GM23338 (cell line): Measurements from ENCODE around the gene CMBL. TPM values are rescaled to one million over a fixed set of nuclear protein-coding genes. Genes with fewer than 3 reads are reported as not detected.

Experiments used
- ATAC-seq: fragments of 200-7000 bp; cut with Tn5 transposase; 3 replicates; pipeline ENCODE4 v1.9.1; 2020
- DNase-seq: peaks from one replicate; pipeline ENCODE4 v3.0.0-alpha.2; 2015; ENCODE audit warnings: low spot score
- H2AFZ ChIP-seq: fragments of 200-600 bp; sonication (generic); 2 replicates; pipeline ENCODE4 v1.8.0; 2016; ENCODE audit warnings: antibody characterized with exemption, mild to moderate bottlenecking, moderate library complexity
- H3F3A ChIP-seq: fragments of 200-600 bp; sonication (generic); replicated peaks from 2 replicates; pipeline ENCODE4 v1.8.0; 2017; ENCODE audit warnings: antibody characterized with exemption, mixed run types, low read depth
- H3K27ac ChIP-seq: fragments of 200-600 bp; sonication (generic); 2 replicates; pipeline ENCODE4 v1.6.1; 2016; ENCODE audit warnings: low read depth
- H3K27me3 ChIP-seq: fragments of 200-600 bp; sonication (generic); 2 replicates; pipeline ENCODE4 v1.8.0; 2016; ENCODE audit warnings: mild to moderate bottlenecking, mixed run types, moderate library complexity; ENCODE audit not compliant: insufficient read depth
- H3K36me3 ChIP-seq: fragments of 200-600 bp; sonication (generic); 2 replicates; pipeline ENCODE4 v1.8.0; 2016; ENCODE audit warnings: mild to moderate bottlenecking; ENCODE audit not compliant: insufficient read depth
- H3K4me1 ChIP-seq: fragments of 200-600 bp; sonication (generic); 2 replicates; pipeline ENCODE4 v1.8.0; 2016; ENCODE audit warnings: mild to moderate bottlenecking, moderate library complexity; ENCODE audit not compliant: insufficient read depth
- H3K4me2 ChIP-seq: fragments of 200-600 bp; sonication (generic); 2 replicates; pipeline ENCODE4 v1.7.1; 2017; ENCODE audit warnings: mixed run types
- H3K4me3 ChIP-seq: fragments of 200-600 bp; sonication (generic); 2 replicates; pipeline ENCODE4 v1.6.1; 2016; ENCODE audit warnings: mixed run types
- H3K79me2 ChIP-seq: fragments of 200-600 bp; sonication (generic); replicated peaks from 2 replicates; pipeline ENCODE4 v1.8.0; 2017; ENCODE audit warnings: mild to moderate bottlenecking; ENCODE audit not compliant: insufficient read depth
- H3K9me2 ChIP-seq: fragments of 200-600 bp; sonication (generic); 2 replicates; pipeline ENCODE4 v1.8.0; 2017; ENCODE audit not compliant: insufficient read depth
- H4K20me1 ChIP-seq: fragments of 200-600 bp; sonication (generic); replicated peaks from 2 replicates; pipeline ENCODE4 v1.8.0; 2017; ENCODE audit warnings: mild to moderate bottlenecking; ENCODE audit not compliant: insufficient read depth
- H3K27ac Mint-ChIP-seq: 2 replicates; pipeline ENCODE4 v1.8.0; 2020; ENCODE audit warnings: inconsistent platforms, mild to moderate bottlenecking, moderate library complexity, mixed read lengths
- H3K27me3 Mint-ChIP-seq: 3 replicates; pipeline ENCODE4 v1.8.0; 2022; ENCODE audit warnings: low read depth, mild to moderate bottlenecking, moderate library complexity, mixed read lengths, inconsistent platforms; ENCODE audit not compliant: insufficient read depth, poor library complexity
- H3K36me3 Mint-ChIP-seq: 3 replicates; pipeline ENCODE4 v1.8.0; 2021; ENCODE audit warnings: low read depth, mild to moderate bottlenecking, inconsistent platforms, moderate library complexity, mixed read lengths
- H3K4me1 Mint-ChIP-seq: 3 replicates; pipeline ENCODE4 v1.8.0; 2020; ENCODE audit warnings: mild to moderate bottlenecking, inconsistent platforms, mixed read lengths
- H3K4me3 Mint-ChIP-seq: 3 replicates; pipeline ENCODE4 v1.8.0; 2021; ENCODE audit warnings: moderate library complexity, mild to moderate bottlenecking, inconsistent platforms, mixed read lengths
- H3K9me3 Mint-ChIP-seq: 3 replicates; pipeline ENCODE4 v1.8.0; 2020; ENCODE audit warnings: moderate library complexity, mild to moderate bottlenecking, inconsistent platforms, mixed read lengths
- CREB1 ChIP-seq: fragments of 250-450 bp; sonication (Bioruptor Pico); IDR thresholded peaks from 2 replicates; pipeline ENCODE4 v1.5.0; 2020; ENCODE audit warnings: low read depth, mild to moderate bottlenecking, moderate library complexity
- CTCF ChIP-seq, 2 experiments: fragments of 200-600 bp in 1 of 2; sonication (generic) in 1 of 2; conservative IDR thresholded peaks; 2 replicates each; pipeline versions ENCODE4 v1.5.1 to v1.6.1; 2016 to 2017; ENCODE audit warnings: antibody characterized with exemption in 2 of 2, low read depth in 2 of 2, mild to moderate bottlenecking in 2 of 2, moderate library complexity in 1 of 2
- ETS1 ChIP-seq: IDR thresholded peaks from 2 replicates; pipeline ENCODE4 v1.6.1; 2016; ENCODE audit warnings: antibody characterized with exemption
- EZH2phosphoT487 ChIP-seq: fragments of 200-600 bp; sonication (generic); IDR thresholded peaks from one replicate; pipeline ENCODE4 v1.8.1; 2018; ENCODE audit warnings: antibody characterized with exemption; ENCODE audit not compliant: unreplicated experiment
- JUNB ChIP-seq: IDR thresholded peaks from one replicate; pipeline ENCODE4 v1.6.1; 2016; ENCODE audit warnings: antibody characterized with exemption; ENCODE audit not compliant: unreplicated experiment
- REST ChIP-seq: IDR thresholded peaks from one replicate; pipeline ENCODE4 v1.6.1; 2018; ENCODE audit warnings: antibody characterized with exemption; ENCODE audit not compliant: unreplicated experiment
- STAT1 ChIP-seq: IDR thresholded peaks from one replicate; pipeline ENCODE4 v1.6.1; 2016; ENCODE audit warnings: antibody characterized with exemption; ENCODE audit not compliant: unreplicated experiment
- ZNF114 ChIP-seq: fragments of 250-450 bp; sonication (Bioruptor Pico); IDR thresholded peaks from 2 replicates; pipeline ENCODE4 v1.5.0; 2020; ENCODE audit warnings: mild to moderate bottlenecking, moderate library complexity
- ZNF331 ChIP-seq: fragments of 250-450 bp; sonication (Bioruptor Pico); IDR thresholded peaks from 2 replicates; pipeline ENCODE4 v1.5.0; 2020; ENCODE audit warnings: low read depth, mild to moderate bottlenecking, moderate library complexity
- polyA plus RNA-seq: library from polyadenylated mRNA; unstranded; fragments of >200 nt; fragmentation: Nextera tagmentation; extraction: Ambion mirVana; gene quantifications from 2 replicates; pipeline ENCODE4 v1.2.1, GENCODE V29; 2016
- total RNA-seq: library from RNA; depleted of rRNA; stranded (reverse); fragments of >200 nt; shearing (Covaris generic); gene quantifications from 2 replicates; pipeline ENCODE4 v1.2.3, GENCODE V29; 2014

CMBL gene
- total and polyA plus RNA-seq, 2 experiments from 2014 or later = 13.2 to 24.1 TPM

- Histone ChIP-seq H3K27me3 (peaks cover 8% of the 10 kb centered on the region), H3K27ac (no peak overlapping the region), H3K79me2 (peaks cover 13% of the 10 kb centered on the region), H3K4me2 (no peak overlapping the region), H3F3A (no peaks in the 10 kb centered on the region), H3K9me2 (no peaks in the 10 kb centered on the region), H4K20me1 (peaks cover 6% of the 10 kb centered on the region; the same call in 1 of the 2 replicates), H3K4me1 (peaks cover 15% of the 10 kb centered on the region), H2AFZ (no peak overlapping the region), H3K4me3 (no peak overlapping the region), H3K36me3 (no peaks in the 10 kb centered on the region; the same call in 1 of the 2 replicates)
- peaks cover 5% of the 10 kb centered on the region for H3K27me3 Mint-ChIP-seq
- peaks cover 21% of the 10 kb centered on the region for H3K4me1 Mint-ChIP-seq
- peaks cover 5% of the 10 kb centered on the region for H3K9me3 Mint-ChIP-seq
- no peak for DNase-seq
- H3K4me3 Mint-ChIP-seq = no peak overlapping the region
- TF ChIP-seq JUNB = no peak
- no peak for TF ChIP-seq ZNF331 (CRISPR knock-in tag)
- no peak for TF ChIP-seq ZNF114 (CRISPR knock-in tag)
- TF ChIP-seq STAT1 = no peak
- H3K27ac Mint-ChIP-seq = no peak overlapping the region
- no peak for ATAC-seq
- H3K36me3 Mint-ChIP-seq = peaks cover 21% of the 10 kb centered on the region
Observed at GRCh38 chr5:10303201-10303600, 4.5 kb downstream of the CMBL start.

- Histone ChIP-seq H3K27ac (no peak overlapping the region), H3K4me2 (no peak overlapping the region), H3K36me3 (no peaks in the 10 kb centered on the region; the same call in 1 of the 2 replicates), H3K4me1 (peaks cover 15% of the 10 kb centered on the region), H2AFZ (no peak overlapping the region), H3K27me3 (peaks cover 4% of the 10 kb centered on the region), H3K9me2 (no peaks in the 10 kb centered on the region), H3K4me3 (no peak overlapping the region), H4K20me1 (peaks cover 6% of the 10 kb centered on the region; the same call in 1 of the 2 replicates), H3F3A (no peaks in the 10 kb centered on the region), H3K79me2 (peaks cover 13% of the 10 kb centered on the region)
- Mint-ChIP-seq H3K9me3 (peaks cover 5% of the 10 kb centered on the region), H3K27me3 (peaks cover 2% of the 10 kb centered on the region), H3K4me3 (no peak overlapping the region), H3K27ac (no peak overlapping the region), H3K4me1 (peaks cover 28% of the 10 kb centered on the region), H3K36me3 (peaks cover 21% of the 10 kb centered on the region)
- no peak for DNase-seq
- no peak for ATAC-seq
- no peak for TF ChIP-seq ZNF331 (CRISPR knock-in tag)
- TF ChIP-seq CREB1 (CRISPR knock-in tag) = no peak
- no peak for TF ChIP-seq ETS1
- TF ChIP-seq CTCF (conservative IDR thresholded peaks at IDR 0.05; ENCODE audit: low read depth in 2 of 2) = no peak
- no peak for TF ChIP-seq REST
- no peak for TF ChIP-seq EZH2phosphoT487
- no peak for TF ChIP-seq ZNF114 (CRISPR knock-in tag)
- no peak for TF ChIP-seq STAT1
Observed at GRCh38 chr5:10301842-10302610, 5.7 kb downstream of the CMBL start.
